ENCODE measurements around the gene MPHOSPH8.
"Not testable (repeated sequence)": the region's sequence is repeated elsewhere in the genome, so short reads cannot be mapped to it uniquely, and the experiment has no call there.

The MPHOSPH8 gene

DNA sequence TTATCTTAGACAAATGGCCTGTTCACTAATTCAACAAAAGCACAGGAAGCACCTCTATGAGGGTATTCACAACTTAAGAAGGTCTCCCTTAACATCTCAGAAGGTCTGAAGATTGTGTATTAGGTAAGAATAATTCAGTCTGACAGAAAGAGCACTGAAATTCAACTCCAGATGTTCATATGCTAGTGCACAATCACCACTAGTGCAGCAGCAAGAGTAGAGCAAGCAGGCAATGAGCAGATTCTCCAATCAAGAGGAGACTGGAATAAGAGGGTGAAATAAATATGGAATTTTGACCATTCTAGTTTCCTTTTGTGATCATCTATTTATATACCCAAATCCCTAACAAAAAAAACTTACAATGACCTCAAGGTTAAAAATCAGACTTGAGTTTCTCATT, 52.0 kb downstream of the MPHOSPH8 start:
- no peak for DNase-seq

DNA sequence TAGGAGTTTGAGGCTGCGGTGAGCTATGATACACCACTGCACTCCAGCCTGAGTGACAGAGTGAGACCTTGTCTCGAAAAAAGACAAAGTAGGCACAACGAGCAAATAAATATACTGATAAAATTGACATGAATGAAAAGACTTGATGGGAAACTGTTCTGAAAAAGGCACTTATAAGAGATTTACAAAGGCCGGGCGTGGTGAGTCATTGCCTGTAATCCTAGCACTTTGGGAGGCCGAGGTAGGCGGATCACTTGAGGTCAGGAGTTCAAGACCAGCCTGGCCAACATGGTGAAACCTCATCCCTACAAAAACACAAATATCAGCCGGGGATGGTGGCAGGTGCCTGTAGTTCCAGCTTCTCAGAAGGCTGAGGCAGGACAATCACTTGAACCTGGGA, 58.0 kb downstream of the MPHOSPH8 start:
- DNase-seq = not testable (repeated sequence)

DNA sequence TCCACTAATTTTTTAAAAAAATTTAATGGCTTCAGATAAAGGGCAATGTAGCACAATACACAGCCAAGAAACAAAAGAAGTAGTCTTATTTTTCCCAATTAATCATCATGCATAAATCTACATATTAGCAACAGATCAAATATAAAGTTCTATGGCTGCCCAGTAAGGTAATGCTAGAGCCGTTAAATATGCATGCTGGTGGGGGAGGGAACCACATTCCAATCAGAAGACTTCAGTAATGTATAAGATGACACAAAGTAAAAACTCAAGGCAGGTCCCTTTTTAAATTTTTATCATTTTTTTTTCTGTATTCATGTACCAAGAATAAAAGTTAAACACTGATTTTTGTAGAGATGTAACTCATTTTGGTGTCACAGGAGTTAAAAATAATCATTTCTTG, 62.0 kb downstream of the MPHOSPH8 start:
- no peak for DNase-seq

DNA sequence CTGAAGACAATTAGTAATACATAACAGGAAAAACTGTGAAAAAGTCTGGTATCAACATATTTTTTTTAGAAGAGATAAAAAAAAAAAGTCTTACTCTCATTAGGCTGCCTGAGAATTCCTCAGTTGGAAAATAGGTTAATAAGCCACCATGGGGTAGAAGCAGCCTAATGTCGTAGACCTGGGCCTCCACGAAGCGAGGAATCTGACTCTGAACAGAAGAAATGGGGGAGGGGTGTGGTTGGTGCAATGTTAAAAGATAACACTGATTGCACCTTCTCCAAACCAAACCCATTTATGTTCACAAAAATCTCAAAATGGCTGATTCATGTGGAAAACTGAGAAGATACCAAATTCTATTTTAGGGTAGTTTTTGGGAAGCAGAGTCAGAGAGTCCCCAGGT, 62.4 kb downstream of the MPHOSPH8 start:
- no peak for DNase-seq

DNA sequence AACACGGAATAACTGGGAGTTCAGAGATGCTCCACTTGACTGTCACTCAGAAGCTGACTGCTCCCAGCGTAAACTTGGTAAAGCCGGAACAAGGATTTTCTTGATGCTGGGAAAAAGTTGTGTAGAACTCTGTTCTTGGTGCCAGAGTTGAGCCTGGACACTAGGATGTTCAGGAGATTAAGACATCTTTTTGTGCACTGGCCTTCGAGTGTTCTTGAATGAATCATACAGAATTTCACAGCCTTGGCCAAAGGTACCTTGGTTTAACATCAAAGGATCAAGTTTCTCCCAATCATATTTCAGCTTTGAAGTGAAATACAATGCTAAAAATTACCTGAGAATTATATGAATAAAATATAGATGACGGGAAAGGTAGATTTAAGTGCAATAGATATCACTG, 67.5 kb downstream of the MPHOSPH8 start:
- DNase-seq = not testable (repeated sequence)

DNA sequence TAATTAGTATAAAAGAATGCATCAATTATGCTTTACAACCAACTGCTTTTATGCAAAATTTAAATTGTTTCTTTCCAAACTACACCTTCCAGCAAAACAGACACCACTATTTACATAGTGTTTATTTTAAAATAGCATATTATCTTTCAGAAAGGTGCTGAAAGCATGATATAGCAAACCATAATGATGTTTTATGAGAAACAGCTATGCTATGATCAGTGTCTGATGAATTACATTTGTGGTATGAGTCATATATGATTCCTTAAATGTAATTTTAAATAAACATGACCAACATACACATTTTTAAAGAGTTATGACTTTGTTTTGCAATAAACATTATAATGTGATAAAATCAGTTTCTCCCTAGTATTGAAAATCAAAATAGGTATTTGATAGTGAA, 68.2 kb downstream of the MPHOSPH8 start:
- DNase-seq = not testable (repeated sequence)

DNA sequence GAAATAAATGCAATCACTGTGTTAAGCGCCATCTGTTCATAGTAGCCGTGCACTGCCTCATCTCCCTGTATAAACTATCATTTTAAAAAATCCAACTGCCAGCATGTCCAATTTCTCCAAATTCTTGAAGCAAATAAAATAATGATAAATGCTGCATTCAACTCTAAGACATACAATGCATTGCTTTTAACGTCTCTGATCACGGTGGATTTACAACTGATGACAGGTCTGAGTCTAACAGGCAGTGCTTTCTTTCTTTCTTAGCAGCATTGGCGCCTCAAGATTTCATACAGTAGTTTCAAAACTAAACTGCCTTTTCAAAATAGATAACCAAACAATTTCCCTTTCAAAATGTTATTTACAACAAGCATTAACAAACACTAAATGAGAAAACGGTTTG, 70.8 kb downstream of the MPHOSPH8 start:
- not testable (repeated sequence) for DNase-seq

DNA sequence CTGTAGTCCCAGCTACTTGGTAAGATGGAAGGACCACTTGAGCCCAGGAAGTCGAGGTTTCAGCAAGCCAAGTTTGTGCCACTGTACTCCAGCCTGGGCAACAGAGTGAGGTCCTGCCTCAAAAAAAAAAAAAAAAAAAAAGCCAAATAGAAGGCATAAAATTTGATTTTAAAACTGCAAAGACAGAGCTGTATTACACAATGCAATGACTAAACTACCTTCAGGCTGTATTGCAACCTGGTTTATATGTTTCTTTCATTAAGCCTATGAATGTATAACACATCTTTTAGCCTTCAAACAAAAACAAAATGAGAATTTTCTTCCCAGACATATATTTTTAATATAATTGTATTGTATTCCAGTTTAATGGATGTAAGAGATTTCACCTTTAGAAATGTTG, 75.6 kb downstream of the MPHOSPH8 start:
- DNase-seq = not testable (repeated sequence)

DNA sequence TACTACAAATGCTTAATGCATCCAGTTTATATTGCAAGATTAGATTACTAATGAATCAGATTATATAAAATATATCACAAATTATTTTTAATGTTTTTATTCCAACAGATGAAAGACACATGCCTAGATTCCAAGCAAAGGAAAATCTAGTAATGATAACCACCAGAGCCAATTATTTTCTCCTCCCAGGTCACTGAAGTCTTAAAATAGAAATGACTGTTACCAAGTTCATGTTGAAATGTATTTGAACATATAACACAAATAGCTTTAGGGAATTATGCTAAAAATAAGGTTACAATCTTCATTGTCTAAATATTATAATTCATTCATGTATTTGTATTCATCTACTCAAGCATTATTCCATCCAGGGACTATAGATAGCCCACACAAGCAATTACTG, 76.3 kb downstream of the MPHOSPH8 start:
- not testable (repeated sequence) for DNase-seq

DNA sequence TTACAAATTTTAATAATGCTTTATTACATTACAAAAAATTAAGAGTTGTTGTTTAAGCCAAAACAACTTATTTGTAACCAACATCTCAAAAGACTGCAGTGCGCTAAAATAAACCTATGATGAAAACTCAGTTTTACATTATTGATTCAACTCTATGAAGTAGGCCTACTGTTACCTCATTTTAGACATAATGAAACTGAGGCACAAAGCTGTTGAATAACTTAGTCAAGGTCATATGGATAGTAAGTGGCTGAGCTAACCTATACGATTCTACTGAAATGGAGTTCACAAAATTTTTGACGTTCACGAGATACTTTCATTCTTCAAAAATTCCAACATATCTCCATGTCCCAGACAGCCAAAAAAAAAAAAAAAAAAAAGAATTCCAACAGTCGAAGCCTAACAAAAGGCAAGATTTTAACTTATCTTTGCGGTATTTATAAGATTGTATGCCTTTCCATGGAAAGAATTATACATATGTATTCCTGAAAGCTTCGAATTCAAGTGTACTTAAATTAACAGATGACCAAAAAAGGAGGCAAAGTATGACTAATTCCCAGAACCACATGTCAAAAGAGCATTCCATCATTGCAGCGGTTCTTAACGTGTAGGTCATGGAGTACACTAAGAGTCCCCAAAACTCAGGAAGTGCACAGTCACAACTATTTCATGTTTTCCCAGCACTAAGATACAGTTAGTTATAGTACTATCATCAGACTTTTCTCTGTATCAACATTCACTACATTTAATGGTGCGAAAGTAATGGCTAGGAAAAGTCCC, 79.9 kb downstream of the MPHOSPH8 start:
- DNase-seq = no peak

DNA sequence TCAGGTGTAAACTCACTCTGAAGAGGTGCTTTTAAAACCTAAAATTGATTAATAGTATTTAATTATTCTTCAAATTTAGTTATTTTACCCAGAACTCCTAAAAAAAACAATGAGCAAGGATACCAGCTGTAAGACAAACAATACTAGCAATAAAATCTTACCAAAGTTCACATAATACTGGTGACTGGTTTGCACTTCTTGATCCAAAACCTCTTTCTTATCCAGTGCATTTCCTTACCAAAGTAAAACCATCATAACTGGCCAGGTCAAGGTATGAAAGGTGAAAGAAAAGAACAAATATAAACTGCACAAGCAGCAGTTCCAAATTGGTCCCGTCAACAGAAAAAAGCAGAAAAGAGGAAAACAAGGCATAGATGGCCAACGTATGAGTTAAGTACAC, 86.6 kb downstream of the MPHOSPH8 start:
- no peak for DNase-seq

Data from activated CD4-positive, alpha-beta T cell treated with anti-CD3 and anti-CD28 coated beads, Interleukin-2, amount 50 U/mL, for 1 hour (primary cell).